GM13976 (cell line): ENCODE results near the gene ADD3.
A peak's percentile ranks its signal among the peaks of the same experiment; 100 is the strongest.

Experiments used
- DNase-seq: peaks from one replicate; pipeline ENCODE4 v3.0.0; 2012; ENCODE audit warnings: low spot score
- in situ Hi-C: fragments of 300-500 bp; cut with MboI; formaldehyde crosslinking; loops from one replicate; pipeline ENCODE4 v1.12.0; 2022; ENCODE audit warnings: low sequenced_read_pairs, mixed read lengths, inconsistent platforms; ENCODE audit not compliant: unreplicated experiment
- TF ChIP-seq, protein P1 (sequence below): IDR thresholded peaks from 2 replicates; pipeline ENCODE4 v1.5.1; 2012; ENCODE audit warnings: borderline replicate concordance, mild to moderate bottlenecking; ENCODE audit not compliant: insufficient read depth; ENCODE audit errors: extremely low read depth, missing control alignments, control extremely low read depth

ADD3 gene

DNA sequence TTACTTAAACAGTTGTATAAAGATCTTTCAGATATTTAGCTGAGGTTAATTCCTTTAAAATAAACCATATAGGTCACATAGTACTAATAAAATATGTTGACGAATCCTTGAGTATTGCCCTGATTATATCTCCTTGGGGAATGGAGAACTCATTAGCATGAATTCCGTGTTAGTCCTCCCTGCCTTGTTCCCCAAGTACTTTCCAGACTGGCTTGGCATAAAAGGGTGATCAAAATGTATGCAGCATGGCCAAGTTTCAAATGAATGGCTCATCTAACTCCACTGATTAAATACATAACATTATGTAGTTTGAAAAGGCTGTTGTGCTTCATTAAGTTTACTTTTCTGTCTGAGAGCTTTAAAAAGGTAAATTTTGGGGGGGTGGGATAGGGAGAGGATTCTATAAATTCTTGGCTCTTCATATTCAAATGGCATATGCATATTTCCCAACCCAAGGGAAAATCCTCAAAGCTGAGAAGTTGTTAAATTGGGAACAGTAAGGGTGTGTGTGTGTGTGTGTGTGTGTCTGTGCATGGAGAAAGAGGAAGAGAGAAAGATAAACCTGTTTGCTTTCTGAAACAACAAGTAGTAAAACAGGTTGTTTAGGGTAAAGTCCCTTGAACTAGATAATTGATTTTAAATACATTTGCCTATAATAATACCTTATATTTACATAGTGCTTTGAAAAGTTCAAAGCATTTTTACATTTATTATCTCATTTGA lies 4.8 kb upstream of the ADD3 start:
- in situ Hi-C loops = no loop called here
- no peak for DNase-seq
- TF ChIP-seq, protein P1, sequence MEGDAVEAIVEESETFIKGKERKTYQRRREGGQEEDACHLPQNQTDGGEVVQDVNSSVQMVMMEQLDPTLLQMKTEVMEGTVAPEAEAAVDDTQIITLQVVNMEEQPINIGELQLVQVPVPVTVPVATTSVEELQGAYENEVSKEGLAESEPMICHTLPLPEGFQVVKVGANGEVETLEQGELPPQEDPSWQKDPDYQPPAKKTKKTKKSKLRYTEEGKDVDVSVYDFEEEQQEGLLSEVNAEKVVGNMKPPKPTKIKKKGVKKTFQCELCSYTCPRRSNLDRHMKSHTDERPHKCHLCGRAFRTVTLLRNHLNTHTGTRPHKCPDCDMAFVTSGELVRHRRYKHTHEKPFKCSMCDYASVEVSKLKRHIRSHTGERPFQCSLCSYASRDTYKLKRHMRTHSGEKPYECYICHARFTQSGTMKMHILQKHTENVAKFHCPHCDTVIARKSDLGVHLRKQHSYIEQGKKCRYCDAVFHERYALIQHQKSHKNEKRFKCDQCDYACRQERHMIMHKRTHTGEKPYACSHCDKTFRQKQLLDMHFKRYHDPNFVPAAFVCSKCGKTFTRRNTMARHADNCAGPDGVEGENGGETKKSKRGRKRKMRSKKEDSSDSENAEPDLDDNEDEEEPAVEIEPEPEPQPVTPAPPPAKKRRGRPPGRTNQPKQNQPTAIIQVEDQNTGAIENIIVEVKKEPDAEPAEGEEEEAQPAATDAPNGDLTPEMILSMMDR = no peak

- in situ Hi-C loops = no loop called here
- DNase-seq = no peak
- TF ChIP-seq, protein P1 = no peak
Measured at GRCh38 chr10:110003524-110003885, 4.3 kb upstream of the ADD3 start.

DNA sequence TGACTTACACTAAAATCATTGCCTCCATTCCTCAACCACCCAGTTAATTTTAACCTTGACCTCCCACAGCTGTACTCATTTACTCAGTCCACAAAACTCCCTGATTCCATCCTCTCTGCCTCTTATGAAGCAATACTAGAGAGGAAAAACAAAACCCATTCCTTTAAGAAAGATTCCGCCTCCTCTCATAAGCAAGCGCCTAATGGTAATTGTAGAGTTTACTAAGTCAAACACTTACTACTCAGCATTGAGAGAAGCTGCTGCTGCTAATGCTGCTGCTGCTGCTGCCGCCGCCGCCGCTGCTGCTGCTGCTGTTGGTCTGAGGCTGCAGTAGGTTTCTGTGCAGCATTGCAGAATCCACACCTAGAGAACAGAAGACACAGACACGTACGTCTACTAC lies 2.1 kb upstream of the ADD3 start:
- DNase-seq = no peak
- TF ChIP-seq, protein P1 = no peak
- in situ Hi-C loops = no loop called here

DNA sequence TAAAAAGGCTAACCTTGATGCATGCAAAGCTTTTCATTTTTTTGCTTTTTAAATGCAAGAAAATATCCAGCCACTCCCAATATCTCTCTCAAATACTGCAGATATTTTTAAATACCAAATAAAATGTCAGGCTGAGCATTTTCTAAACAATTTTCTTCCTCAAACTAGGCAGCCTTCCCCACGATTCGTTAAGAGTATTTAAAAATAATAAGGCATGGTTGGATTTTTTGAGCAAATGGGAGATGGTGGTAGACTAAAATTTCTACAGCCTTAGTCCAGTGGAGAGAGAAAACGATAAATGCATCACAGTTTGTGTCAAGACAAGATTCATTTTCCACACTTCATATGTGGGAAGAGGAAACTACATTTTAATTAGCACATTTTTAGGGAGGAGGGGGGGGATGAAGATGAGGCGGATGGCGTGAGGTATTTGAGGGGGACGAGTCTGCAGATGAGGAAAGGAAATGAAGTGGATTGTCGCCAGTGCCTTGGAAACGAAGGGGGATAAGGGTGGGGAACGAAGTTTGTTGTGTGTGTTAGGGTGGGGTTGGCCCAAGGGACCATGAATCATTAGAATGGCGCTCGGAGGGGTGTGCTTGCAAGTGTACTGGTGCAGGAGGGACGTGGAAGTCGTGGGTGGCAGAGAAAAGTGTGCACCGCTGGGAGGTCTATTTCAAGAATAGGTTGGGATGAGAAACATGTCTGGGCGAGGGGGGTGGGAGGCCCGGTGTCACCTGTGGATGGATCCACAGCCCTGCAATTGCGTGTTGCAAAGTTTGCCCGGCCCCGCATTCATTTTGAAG lies 1.2 kb upstream of the ADD3 start:
- in situ Hi-C loops = no loop called here
- peak; percentile 20 for DNase-seq

DNA sequence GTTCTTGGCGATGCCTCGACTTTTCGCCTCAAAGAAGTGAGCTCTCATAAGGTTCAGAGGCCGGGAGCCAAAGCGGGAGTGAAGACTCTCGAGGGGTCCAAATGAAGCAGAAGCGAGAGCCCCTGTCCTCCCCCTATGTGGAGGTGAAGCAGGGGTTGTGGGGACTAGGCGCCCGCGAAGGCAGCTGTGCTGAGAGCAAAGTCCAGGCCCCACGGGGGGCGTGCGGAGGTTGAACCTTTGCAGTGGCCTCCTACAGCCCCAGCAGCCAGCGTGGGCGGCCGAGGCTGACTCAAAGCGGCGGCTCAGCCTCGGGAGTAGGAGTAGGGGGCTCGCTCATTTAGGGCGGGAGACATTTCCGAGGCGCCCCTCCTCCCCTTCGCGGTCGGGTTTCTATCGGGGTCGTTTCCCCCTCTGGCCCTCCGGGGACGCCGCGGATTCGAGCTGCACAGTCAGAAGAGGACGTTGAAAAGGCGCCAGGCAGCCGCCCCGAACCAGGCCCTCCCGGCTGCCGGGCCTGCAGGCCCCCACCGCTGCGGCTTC lies 553 bp upstream of the ADD3 start:
- TF ChIP-seq, protein P1 = no peak
- DNase-seq = no peak
- in situ Hi-C loops = no loop called here

More for the DNA sequence above, 1.2 kb upstream of the ADD3 start:
- TF ChIP-seq, protein P1 = no peak

DNA sequence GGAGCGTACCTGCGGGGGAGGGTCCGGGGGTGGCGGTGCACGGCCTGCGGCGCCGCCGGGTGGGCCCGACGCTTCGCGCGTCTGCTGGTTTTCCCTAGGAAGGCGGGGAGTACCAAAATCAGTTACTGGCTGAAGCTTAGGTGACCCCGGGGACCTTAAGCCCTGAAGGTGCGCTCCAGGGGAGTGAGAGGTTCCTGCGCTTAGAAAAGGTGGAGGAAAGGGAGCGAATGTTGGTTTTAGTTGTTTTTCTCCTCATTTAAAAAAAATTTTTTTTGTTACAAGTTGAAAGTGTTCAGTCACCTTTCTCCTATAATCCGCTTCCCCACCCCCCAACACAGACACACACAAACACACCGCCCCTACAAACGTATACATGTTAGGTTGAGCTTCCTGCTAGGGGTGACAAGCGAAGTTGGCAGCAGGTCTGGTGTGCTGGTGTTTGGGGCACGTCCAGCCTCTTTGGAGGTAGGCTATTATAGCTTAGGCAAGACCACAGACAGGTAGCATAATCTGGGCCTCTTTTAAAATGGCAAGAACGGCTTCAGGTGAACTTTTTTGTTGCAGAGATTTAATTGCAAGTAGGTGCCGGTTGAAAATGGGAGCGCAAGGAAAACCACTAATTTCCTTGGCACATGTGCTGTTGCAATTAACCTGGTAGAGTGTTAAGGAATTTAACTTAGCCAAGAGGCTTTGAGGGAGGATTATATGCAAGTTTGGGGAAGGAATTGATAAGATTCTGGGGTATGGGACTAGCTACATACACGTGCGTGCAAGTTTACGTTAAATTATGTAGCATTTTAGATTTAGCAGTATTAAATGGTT lies 945 bp downstream of the ADD3 start:
- TF ChIP-seq, protein P1 = no peak
- in situ Hi-C loops = no loop called here
- peak; percentile 26 for DNase-seq
